ENCODE data around the gene COL5A1.

The COL5A1 gene

GRCh38 chr9:134607971-134608370, 33.6 kb upstream of the COL5A1 start:
- DNase-seq = no peak

- no peak for DNase-seq
Measured at GRCh38 chr9:134611046-134611445, 30.6 kb upstream of the COL5A1 start.

DNA sequence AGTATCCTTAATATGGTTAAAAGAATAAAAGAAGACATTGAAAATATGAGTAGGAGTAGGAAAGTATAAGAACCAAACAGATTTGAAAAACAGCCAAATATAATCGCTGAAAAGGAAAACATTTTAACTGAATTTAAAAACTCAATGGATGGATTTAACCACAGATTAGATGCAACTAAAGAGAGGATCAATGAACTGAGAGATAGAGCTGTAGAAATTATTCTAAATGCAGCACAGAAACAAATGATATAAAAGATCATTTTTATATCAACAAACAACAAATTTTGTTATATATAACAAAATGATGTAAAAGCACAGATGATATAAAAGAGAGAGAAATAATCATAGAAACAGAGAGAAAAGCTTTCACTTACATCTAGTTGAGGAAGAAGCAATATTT, 29.3 kb upstream of the COL5A1 start:
- DNase-seq = no peak

DNA sequence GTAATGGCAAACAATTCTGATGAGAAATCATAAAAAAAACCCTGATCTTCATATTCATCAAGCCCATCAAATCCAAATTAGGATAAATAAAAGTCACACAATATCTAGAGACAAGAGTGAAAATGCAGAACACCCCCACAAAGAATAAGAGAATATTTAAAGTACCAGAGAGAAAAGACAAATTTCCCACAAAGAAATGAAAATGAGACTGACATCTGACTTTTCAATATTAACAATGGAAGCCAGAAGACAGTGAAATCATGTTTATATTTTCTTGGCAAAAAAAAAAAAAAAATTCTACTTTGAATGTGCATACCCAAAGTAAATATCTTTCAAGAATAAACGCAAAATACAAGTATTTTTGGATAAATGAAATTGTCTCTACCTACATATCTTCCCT, 28.9 kb upstream of the COL5A1 start:
- no peak for DNase-seq

DNA sequence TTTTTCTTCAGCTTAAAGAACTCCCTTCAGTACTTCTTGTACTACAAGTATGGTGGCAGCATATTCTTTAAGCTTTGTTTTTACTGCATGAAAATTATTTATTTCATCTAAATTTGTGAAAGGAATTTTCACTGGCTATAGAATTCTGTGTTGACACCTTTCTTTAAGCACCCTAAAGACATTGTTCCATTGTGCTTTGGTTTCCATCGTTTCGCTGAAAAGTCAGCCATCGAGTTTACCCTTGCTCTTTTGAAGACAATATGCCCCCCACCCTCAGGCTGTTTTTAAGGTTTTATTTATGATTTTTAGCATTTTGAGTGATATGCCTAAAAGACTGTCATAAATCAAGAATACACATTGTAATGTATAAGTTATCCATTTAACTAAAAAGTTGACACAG, 27.3 kb upstream of the COL5A1 start:
- DNase-seq = no peak

DNA sequence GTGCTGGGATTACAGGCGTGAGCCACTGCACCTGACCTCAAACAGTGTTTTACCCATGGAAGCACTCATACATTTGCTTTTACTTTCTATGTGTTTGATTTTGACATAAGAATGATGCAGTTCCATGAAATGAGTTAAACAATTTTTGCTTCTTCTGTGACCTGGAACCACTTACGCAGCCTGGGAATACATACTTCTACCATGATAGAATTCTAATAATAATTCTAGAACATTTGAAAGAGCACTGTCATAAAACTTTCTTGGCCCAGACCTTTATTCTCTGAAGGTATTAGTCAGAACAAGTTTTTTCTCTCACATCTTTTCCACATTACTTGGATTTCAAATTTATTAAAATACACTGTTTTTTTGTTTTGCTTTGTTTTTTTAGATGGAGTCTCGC, 25.3 kb upstream of the COL5A1 start:
- no peak for DNase-seq

DNA sequence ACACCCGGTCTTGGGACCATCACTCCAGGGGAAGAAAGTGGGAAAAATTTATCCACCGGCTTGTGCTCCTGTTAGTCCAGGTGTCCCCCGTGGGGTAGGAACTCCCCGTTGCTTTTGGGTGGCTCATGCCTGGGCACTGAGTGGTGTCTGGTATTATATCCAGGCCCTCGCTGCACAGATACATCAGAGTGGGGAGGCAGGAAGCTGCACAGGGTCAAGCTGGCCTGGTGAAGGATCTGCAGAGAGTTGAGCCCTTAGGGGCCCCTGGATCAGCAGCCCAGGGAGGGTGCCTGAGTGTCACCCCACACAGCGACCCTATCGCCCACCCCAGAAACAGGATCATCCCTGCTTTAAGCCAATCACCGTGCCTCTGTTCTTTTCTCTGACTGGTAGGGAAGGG, 24.4 kb upstream of the COL5A1 start:
- no peak for DNase-seq

DNA sequence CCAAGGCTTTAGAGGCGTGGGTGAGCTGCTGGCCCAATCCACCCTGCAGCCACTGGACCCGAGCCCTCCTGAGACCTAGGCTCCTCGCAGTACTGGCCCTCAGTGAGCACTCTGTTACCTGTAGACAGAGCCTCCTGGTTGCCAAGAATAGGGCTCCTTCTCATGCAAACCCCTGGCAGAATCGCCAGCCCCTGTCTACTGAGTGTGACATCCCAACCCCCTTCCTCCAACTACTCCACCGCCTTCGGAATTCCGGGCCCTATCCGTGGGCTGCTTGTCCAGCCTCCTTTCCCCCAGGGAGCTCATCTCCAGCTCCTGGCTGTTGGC, 23.8 kb upstream of the COL5A1 start:
- DNase-seq = no peak

GRCh38 chr9:134618163-134618832, 23.3 kb upstream of the COL5A1 start:
- DNase-seq = no peak

DNA sequence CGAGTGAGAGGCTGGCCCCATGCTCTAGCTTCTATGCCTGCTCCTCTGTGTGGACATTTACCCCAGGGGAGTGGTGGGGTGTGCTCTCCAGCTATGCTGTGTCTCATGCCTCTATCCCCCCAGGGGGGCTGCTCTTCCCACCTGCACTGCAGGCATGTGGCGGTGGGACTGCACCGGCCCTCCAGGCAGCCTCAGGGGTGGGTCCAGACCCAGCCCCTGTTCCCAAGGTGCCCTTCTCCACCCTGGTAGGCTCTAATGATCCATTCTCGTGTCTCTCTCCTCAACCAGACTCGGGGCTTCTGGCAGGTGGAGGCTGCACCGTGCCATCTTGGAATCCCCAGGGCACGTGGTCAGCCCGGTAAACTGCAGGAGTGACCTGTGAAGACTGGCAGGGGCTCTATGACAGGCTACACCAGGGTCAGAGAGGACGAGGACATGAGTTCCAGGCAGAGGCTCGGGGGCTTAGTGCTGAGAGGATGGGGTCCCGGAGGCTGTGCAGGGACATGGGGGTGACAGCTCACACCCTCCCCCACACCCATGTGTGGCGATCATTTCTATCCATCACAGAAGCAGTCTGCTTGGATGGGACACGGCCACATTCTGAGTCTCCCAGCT, 22.7 kb upstream of the COL5A1 start:
- DNase-seq = no peak

- DNase-seq = no peak
Measured at GRCh38 chr9:134619448-134619982, 22.1 kb upstream of the COL5A1 start.

- DNase-seq = no peak
Measured at GRCh38 chr9:134619983-134620661, 21.5 kb upstream of the COL5A1 start.

GRCh38 chr9:134620751-134621557, 20.6 kb upstream of the COL5A1 start:
- DNase-seq = no peak

DNA sequence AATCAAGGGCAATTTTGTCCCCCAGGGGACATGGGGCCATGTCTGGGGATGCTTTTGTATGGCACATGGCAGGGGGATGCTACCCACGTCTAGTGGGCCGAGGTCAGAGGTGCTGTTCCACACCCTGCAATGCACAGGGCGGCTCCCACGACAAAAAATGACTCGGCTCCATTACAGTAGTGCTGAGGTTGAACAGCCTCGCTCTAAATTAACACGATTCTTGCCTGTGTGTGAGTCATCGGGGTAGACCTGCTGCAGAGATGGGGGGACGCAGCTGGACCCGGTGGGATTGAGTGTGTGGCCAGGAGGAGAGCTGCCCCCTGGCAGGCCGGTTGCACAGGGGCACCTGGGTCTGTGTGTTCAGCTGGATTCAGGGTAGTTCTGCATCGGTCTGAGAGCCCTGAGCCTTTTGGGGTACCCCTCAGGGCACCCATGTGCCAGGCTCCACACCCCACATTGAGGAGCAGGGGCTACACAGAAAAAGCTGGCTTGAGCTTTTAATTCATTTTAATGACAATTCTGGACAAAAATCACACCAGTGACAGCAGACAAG, 20.0 kb upstream of the COL5A1 start:
- no peak for DNase-seq

DNA sequence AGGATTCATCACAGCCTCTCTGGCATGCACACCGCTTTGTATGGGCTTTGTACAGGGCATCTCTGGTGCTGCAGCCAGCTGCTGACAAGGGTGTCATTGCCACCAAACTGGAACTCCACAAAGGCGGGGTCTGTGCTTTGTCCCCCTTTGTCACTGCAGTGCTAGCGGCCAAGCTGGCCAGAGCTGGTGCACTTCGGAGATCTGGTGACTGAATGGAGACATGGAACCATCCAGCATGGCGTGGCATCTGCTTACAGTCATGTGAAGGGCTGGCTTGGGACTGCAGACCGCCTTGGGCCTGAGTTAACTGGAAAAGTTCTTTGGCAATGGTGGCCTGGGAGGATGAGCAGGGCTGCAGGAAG, 18.7 kb upstream of the COL5A1 start:
- DNase-seq = no peak

GRCh38 chr9:134623258-134624066, 18.1 kb upstream of the COL5A1 start:
- DNase-seq = no peak

DNA sequence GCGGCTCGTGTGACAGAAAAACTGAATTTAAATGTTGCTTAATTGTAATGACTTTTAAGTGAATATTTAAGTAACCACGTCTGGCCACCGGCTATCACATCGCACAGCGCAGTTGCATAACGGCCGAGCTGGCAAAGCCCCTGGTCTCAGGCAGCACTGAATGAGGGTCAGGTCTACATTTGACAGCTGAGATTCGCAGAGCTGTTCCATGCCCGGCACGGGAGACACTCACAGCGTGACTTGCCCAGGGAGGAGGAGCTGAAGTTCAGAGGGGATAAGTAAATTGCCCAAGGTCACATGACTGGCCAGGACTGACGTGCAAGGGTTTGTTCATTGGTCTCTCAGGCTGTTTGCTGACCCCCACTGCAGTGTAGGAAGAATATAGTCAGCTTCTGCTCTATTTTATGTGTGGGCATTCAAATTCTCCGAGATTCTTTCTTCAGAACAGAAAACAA, 17.4 kb upstream of the COL5A1 start:
- no peak for DNase-seq

- DNase-seq = no peak
Measured at GRCh38 chr9:134624621-134625181, 16.9 kb upstream of the COL5A1 start.

- no peak for DNase-seq
Measured at GRCh38 chr9:134625361-134626068, 16.1 kb upstream of the COL5A1 start.

- DNase-seq = no peak
Measured at GRCh38 chr9:134626069-134626423, 15.6 kb upstream of the COL5A1 start.

Measured in eye (tissue), 1 donor.